ENCODE results near the gene CACNA2D4. TPM values are rescaled to one million over a fixed set of nuclear protein-coding genes. Genes with fewer than 3 reads are reported as not detected.

The CACNA2D4 gene
- total and polyA plus RNA-seq, 2 of the 13 experiments (the other 11 are each of a cell fraction or from before 2014, with no cell fraction given): 14.2 to 136 TPM

DNA sequence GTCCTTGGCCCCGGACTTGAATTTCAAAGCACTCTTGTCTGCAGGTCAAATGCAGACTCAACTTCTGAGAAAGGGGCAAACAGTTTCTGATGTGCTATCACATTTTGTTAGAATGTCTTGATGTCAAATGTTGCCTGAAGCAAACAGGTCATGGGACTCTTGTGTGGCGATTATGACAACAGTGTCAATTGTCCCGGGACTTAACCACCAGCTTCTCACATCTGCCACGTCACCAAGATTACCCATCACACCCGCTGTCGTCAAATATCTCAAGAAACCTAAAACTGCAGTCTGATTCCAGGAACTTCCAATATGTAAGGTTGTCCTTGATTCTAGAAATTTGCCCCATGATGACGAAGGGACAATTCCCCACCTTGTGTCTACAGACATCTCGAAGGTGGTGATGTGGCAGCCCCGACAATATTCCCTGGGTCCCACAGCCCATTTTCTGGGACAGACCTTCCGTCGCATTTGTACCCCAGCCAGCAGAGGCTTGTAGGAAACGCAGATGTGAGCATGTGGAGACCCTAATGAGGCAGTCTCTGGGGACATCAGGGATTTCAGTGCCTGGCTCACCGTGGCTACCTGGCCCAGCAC is 76.8 kb downstream of the CACNA2D4 start:
- Histone ChIP-seq H3K27ac (ENCODE audit: extremely low read length, insufficient read depth, low read length) (no peak overlapping the region), H3K4me1 (ENCODE audit: insufficient read depth, low read length) (peaks cover 49% of the 10 kb centered on the region), H3K79me2 (ENCODE audit: insufficient read depth, low read length) (no peaks in the 10 kb centered on the region), H3K36me3 (replicated peaks in 1 of 2; ENCODE audit: control insufficient read depth in 1 of 2, insufficient read depth in 2 of 2, low read length in 2 of 2) (no peaks in the 10 kb centered on the region), H4K20me1 (ENCODE audit: insufficient read depth, low read length) (no peaks in the 10 kb centered on the region), H3K27me3 (ENCODE audit: control insufficient read depth in 1 of 2, insufficient read depth in 2 of 2, low read length in 2 of 2) (peaks cover 7 to 29% of the 10 kb centered on the region in 2 experiments), H3K4me2 (ENCODE audit: low read depth, low read length) (no peak overlapping the region), H3K9me3 (ENCODE audit: low read length) (no peaks in the 10 kb centered on the region), H3K9ac (ENCODE audit: insufficient read depth, low read depth, low read length) (no peak overlapping the region), H2AFZ (ENCODE audit: low read length) (no peak overlapping the region), H3K4me3 (replicated peaks in 1 of 3; ENCODE audit: insufficient read depth in 1 of 3, low read depth in 2 of 3, low read length in 3 of 3) (no peak overlapping the region)
- no TSS peak for BruUV-seq (replicated peaks)
- 79% methylated on average over 12 of the region's 13 CpGs for WGBS (ENCODE audit: low lambda C conversion rate)
- ChIA-PET CTCF (ENCODE audit: low intra/inter-chr PET ratio, low total read pairs) (no interaction called here), POLR2A (no interaction called here)
- DNase-seq (ENCODE audit: low spot score) (no peak), FAIRE-seq (no peak), ATAC-seq (no peak)
- in situ Hi-C loops (cut with HindIII; ENCODE audit: extremely low pct_ligation_motif_present, low pct_unique_long_range_greater_than_20kb): no loop called here
- intact Hi-C loops (cut with micrococcal nuclease; ENCODE audit: unreplicated experiment): loop anchor here (1.0 kb wide), 1 partner anchor 19 kb away; no protein-coding TSS in a partner anchor
- TF ChIP-seq, protein P1, sequence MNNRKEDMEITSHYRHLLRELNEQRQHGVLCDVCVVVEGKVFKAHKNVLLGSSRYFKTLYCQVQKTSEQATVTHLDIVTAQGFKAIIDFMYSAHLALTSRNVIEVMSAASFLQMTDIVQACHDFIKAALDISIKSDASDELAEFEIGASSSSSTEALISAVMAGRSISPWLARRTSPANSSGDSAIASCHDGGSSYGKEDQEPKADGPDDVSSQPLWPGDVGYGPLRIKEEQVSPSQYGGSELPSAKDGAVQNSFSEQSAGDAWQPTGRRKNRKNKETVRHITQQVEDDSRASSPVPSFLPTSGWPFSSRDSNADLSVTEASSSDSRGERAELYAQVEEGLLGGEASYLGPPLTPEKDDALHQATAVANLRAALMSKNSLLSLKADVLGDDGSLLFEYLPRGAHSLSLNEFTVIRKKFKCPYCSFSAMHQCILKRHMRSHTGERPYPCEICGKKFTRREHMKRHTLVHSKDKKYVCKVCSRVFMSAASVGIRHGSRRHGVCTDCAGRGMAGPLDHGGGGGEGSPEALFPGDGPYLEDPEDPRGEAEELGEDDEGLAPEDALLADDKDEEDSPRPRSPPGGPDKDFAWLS (CRISPR knock-in tag; IDR thresholded peaks at IDR 0.05; ENCODE audit: borderline replicate concordance): no peak
- TF ChIP-seq ZBTB39 (CRISPR knock-in tag; IDR thresholded peaks at IDR 0.05) (no peak), NR2F1 (CRISPR knock-in tag; IDR thresholded peaks at IDR 0.05) (no peak), DNMT3B (CRISPR knock-in tag; conservative IDR thresholded peaks at IDR 0.05) (no peak), HOXD1 (CRISPR knock-in tag; IDR thresholded peaks at IDR 0.05) (no peak), KLF6 (CRISPR knock-in tag; IDR thresholded peaks at IDR 0.05) (no peak), RBFOX2 (IDR thresholded peaks at IDR 0.05; ENCODE audit: low read depth, low read length) (no peak), SP2 (CRISPR knock-in tag; IDR thresholded peaks at IDR 0.05) (no peak), AGO1 (IDR thresholded peaks at IDR 0.05; ENCODE audit: low read depth, low read length, poor library complexity, severe bottlenecking) (no peak), SETDB1 (CRISPR knock-in tag; IDR thresholded peaks at IDR 0.05; ENCODE audit: borderline replicate concordance) (no peak), ZNF83 (CRISPR knock-in tag; IDR thresholded peaks at IDR 0.05; ENCODE audit: borderline replicate concordance) (no peak), ZBTB7A (CRISPR knock-in tag; IDR thresholded peaks at IDR 0.05) (no peak)
- TF ChIP-seq, protein P2, sequence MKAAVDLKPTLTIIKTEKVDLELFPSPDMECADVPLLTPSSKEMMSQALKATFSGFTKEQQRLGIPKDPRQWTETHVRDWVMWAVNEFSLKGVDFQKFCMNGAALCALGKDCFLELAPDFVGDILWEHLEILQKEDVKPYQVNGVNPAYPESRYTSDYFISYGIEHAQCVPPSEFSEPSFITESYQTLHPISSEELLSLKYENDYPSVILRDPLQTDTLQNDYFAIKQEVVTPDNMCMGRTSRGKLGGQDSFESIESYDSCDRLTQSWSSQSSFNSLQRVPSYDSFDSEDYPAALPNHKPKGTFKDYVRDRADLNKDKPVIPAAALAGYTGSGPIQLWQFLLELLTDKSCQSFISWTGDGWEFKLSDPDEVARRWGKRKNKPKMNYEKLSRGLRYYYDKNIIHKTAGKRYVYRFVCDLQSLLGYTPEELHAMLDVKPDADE (CRISPR knock-in tag; IDR thresholded peaks at IDR 0.05): no peak
- TF ChIP-seq, protein P3, sequence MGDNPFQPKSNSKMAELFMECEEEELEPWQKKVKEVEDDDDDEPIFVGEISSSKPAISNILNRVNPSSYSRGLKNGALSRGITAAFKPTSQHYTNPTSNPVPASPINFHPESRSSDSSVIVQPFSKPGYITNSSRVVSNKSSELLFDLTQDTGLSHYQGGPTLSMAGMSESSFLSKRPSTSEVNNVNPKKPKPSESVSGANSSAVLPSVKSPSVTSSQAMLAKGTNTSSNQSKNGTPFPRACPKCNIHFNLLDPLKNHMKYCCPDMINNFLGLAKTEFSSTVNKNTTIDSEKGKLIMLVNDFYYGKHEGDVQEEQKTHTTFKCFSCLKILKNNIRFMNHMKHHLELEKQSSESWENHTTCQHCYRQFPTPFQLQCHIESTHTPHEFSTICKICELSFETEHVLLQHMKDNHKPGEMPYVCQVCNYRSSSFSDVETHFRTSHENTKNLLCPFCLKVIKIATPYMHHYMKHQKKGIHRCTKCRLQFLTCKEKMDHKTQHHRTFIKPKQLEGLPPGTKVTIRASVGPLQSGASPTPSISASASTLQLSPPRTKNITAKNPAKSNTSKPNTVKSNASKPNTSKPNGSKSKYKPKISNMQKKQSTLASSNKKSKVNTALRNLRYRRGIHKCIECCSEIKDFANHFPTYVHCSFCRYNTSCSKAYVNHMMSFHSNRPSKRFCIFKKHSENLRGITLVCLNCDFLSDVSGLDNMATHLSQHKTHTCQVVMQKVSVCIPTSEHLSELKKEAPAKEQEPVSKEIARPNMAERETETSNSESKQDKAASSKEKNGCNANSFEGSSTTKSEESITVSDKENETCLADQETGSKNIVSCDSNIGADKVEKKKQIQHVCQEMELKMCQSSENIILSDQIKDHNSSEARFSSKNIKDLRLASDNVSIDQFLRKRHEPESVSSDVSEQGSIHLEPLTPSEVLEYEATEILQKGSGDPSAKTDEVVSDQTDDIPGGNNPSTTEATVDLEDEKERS (CRISPR knock-in tag; IDR thresholded peaks at IDR 0.05): no peak
- TF ChIP-seq, protein P4, sequence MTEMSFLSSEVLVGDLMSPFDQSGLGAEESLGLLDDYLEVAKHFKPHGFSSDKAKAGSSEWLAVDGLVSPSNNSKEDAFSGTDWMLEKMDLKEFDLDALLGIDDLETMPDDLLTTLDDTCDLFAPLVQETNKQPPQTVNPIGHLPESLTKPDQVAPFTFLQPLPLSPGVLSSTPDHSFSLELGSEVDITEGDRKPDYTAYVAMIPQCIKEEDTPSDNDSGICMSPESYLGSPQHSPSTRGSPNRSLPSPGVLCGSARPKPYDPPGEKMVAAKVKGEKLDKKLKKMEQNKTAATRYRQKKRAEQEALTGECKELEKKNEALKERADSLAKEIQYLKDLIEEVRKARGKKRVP (CRISPR knock-in tag; IDR thresholded peaks at IDR 0.05): no peak
